ENCODE data around the gene PRKAG3. TPM values are rescaled to one million over a fixed set of nuclear protein-coding genes. Genes with fewer than 3 reads are reported as not detected.

PRKAG3 gene
- total and polyA plus RNA-seq, 2 experiments from 2014 or later, result not detected

- Mint-ChIP-seq H3K27ac (no peak overlapping the region), H3K4me1 (peaks cover 13% of the 10 kb centered on the region), H3K9me3 (no peaks in the 10 kb centered on the region), H3K27me3 (ENCODE audit: insufficient read depth, low read depth, poor library complexity) (peaks cover 5% of the 10 kb centered on the region), H3K36me3 (ENCODE audit: low read depth) (no peaks in the 10 kb centered on the region), H3K4me3 (no peak overlapping the region)
- ATAC-seq (peak; percentile 39; the same call in 2 of the 3 replicates), DNase-seq (ENCODE audit: low spot score) (no peak)
- Histone ChIP-seq H4K20me1 (replicated peaks; ENCODE audit: insufficient read depth) (no peaks in the 10 kb centered on the region), H3K4me1 (ENCODE audit: insufficient read depth) (no peaks in the 10 kb centered on the region), H3K4me2 (no peak overlapping the region), H3K36me3 (ENCODE audit: insufficient read depth) (no peaks in the 10 kb centered on the region), H3K27me3 (ENCODE audit: insufficient read depth) (no peaks in the 10 kb centered on the region), H2AFZ (no peak overlapping the region), H3F3A (replicated peaks; ENCODE audit: low read depth) (no peaks in the 10 kb centered on the region), H3K27ac (ENCODE audit: low read depth) (no peak overlapping the region), H3K79me2 (replicated peaks; ENCODE audit: insufficient read depth) (no peaks in the 10 kb centered on the region), H3K9me2 (ENCODE audit: insufficient read depth) (no peaks in the 10 kb centered on the region), H3K4me3 (no peak overlapping the region)
- TF ChIP-seq POLR2AphosphoS5 (IDR thresholded peaks at IDR 0.05; ENCODE audit: low read depth) (no peak), STAT1 (IDR thresholded peaks at IDR 0.05; ENCODE audit: unreplicated experiment) (no peak), ZNF331 (CRISPR knock-in tag; IDR thresholded peaks at IDR 0.05; ENCODE audit: low read depth) (no peak), NANOG (IDR thresholded peaks at IDR 0.05; ENCODE audit: borderline replicate concordance) (no peak), CREB1 (CRISPR knock-in tag; IDR thresholded peaks at IDR 0.05; ENCODE audit: low read depth) (no peak), ZNF114 (CRISPR knock-in tag; IDR thresholded peaks at IDR 0.05) (no peak), JUNB (IDR thresholded peaks at IDR 0.05; ENCODE audit: unreplicated experiment) (no peak), EZH2 (IDR thresholded peaks at IDR 0.05; ENCODE audit: low read depth, unreplicated experiment) (no peak), EZH2phosphoT487 (IDR thresholded peaks at IDR 0.05; ENCODE audit: unreplicated experiment) (no peak), ETS1 (IDR thresholded peaks at IDR 0.05) (no peak)
- TF ChIP-seq, protein P1, sequence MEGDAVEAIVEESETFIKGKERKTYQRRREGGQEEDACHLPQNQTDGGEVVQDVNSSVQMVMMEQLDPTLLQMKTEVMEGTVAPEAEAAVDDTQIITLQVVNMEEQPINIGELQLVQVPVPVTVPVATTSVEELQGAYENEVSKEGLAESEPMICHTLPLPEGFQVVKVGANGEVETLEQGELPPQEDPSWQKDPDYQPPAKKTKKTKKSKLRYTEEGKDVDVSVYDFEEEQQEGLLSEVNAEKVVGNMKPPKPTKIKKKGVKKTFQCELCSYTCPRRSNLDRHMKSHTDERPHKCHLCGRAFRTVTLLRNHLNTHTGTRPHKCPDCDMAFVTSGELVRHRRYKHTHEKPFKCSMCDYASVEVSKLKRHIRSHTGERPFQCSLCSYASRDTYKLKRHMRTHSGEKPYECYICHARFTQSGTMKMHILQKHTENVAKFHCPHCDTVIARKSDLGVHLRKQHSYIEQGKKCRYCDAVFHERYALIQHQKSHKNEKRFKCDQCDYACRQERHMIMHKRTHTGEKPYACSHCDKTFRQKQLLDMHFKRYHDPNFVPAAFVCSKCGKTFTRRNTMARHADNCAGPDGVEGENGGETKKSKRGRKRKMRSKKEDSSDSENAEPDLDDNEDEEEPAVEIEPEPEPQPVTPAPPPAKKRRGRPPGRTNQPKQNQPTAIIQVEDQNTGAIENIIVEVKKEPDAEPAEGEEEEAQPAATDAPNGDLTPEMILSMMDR (conservative IDR thresholded peaks at IDR 0.05; ENCODE audit: low read depth in 2 of 2), result no peak
- TF ChIP-seq, protein P2, sequence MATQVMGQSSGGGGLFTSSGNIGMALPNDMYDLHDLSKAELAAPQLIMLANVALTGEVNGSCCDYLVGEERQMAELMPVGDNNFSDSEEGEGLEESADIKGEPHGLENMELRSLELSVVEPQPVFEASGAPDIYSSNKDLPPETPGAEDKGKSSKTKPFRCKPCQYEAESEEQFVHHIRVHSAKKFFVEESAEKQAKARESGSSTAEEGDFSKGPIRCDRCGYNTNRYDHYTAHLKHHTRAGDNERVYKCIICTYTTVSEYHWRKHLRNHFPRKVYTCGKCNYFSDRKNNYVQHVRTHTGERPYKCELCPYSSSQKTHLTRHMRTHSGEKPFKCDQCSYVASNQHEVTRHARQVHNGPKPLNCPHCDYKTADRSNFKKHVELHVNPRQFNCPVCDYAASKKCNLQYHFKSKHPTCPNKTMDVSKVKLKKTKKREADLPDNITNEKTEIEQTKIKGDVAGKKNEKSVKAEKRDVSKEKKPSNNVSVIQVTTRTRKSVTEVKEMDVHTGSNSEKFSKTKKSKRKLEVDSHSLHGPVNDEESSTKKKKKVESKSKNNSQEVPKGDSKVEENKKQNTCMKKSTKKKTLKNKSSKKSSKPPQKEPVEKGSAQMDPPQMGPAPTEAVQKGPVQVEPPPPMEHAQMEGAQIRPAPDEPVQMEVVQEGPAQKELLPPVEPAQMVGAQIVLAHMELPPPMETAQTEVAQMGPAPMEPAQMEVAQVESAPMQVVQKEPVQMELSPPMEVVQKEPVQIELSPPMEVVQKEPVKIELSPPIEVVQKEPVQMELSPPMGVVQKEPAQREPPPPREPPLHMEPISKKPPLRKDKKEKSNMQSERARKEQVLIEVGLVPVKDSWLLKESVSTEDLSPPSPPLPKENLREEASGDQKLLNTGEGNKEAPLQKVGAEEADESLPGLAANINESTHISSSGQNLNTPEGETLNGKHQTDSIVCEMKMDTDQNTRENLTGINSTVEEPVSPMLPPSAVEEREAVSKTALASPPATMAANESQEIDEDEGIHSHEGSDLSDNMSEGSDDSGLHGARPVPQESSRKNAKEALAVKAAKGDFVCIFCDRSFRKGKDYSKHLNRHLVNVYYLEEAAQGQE (IDR thresholded peaks at IDR 0.05; ENCODE audit: unreplicated experiment), result no peak
- TF ChIP-seq, protein P3, sequence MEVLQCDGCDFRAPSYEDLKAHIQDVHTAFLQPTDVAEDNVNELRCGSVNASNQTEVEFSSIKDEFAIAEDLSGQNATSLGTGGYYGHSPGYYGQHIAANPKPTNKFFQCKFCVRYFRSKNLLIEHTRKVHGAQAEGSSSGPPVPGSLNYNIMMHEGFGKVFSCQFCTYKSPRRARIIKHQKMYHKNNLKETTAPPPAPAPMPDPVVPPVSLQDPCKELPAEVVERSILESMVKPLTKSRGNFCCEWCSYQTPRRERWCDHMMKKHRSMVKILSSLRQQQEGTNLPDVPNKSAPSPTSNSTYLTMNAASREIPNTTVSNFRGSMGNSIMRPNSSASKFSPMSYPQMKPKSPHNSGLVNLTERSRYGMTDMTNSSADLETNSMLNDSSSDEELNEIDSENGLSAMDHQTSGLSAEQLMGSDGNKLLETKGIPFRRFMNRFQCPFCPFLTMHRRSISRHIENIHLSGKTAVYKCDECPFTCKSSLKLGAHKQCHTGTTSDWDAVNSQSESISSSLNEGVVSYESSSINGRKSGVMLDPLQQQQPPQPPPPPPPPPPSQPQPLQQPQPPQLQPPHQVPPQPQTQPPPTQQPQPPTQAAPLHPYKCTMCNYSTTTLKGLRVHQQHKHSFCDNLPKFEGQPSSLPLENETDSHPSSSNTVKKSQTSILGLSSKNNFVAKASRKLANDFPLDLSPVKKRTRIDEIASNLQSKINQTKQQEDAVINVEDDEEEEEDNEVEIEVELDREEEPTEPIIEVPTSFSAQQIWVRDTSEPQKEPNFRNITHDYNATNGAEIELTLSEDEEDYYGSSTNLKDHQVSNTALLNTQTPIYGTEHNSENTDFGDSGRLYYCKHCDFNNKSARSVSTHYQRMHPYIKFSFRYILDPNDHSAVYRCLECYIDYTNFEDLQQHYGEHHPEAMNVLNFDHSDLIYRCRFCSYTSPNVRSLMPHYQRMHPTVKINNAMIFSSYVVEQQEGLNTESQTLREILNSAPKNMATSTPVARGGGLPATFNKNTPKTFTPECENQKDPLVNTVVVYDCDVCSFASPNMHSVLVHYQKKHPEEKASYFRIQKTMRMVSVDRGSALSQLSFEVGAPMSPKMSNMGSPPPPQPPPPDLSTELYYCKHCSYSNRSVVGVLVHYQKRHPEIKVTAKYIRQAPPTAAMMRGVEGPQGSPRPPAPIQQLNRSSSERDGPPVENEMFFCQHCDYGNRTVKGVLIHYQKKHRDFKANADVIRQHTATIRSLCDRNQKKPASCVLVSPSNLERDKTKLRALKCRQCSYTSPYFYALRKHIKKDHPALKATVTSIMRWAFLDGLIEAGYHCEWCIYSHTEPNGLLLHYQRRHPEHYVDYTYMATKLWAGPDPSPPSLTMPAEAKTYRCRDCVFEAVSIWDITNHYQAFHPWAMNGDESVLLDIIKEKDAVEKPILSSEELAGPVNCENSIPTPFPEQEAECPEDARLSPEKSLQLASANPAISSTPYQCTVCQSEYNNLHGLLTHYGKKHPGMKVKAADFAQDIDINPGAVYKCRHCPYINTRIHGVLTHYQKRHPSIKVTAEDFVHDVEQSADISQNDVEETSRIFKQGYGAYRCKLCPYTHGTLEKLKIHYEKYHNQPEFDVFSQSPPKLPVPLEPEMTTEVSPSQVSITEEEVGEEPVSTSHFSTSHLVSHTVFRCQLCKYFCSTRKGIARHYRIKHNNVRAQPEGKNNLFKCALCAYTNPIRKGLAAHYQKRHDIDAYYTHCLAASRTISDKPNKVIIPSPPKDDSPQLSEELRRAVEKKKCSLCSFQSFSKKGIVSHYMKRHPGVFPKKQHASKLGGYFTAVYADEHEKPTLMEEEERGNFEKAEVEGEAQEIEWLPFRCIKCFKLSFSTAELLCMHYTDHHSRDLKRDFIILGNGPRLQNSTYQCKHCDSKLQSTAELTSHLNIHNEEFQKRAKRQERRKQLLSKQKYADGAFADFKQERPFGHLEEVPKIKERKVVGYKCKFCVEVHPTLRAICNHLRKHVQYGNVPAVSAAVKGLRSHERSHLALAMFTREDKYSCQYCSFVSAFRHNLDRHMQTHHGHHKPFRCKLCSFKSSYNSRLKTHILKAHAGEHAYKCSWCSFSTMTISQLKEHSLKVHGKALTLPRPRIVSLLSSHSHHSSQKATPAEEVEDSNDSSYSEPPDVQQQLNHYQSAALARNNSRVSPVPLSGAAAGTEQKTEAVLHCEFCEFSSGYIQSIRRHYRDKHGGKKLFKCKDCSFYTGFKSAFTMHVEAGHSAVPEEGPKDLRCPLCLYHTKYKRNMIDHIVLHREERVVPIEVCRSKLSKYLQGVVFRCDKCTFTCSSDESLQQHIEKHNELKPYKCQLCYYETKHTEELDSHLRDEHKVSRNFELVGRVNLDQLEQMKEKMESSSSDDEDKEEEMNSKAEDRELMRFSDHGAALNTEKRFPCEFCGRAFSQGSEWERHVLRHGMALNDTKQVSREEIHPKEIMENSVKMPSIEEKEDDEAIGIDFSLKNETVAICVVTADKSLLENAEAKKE (CRISPR knock-in tag; IDR thresholded peaks at IDR 0.05), result no peak
Observed at GRCh38 chr2:218822622-218823021, 9.0 kb downstream of the PRKAG3 start.
